OCI-LY1 (cell line): ENCODE measurements around the gene KCNH2.

Experiments used
- H2AFZ ChIP-seq: fragments of 200-600 bp; sonication (generic), shearing (Covaris generic); 2 replicates; pipeline ENCODE4 v1.6.0; 2014; ENCODE audit warnings: antibody characterized with exemption, mild to moderate bottlenecking, low read length
- H3F3A ChIP-seq: fragments of 200-600 bp; sonication (generic), shearing (Covaris generic); 2 replicates; pipeline ENCODE4 v1.6.0; 2014; ENCODE audit warnings: mild to moderate bottlenecking, antibody characterized with exemption, low read length, moderate library complexity; ENCODE audit not compliant: insufficient read depth
- H3K27ac ChIP-seq: fragments of 200-600 bp; sonication (generic); 2 replicates; pipeline ENCODE4 v1.5.1; 2014; ENCODE audit warnings: low read length, mixed run types, mild to moderate bottlenecking, low read depth; ENCODE audit not compliant: poor library complexity, severe bottlenecking
- H3K27me3 ChIP-seq: fragments of 200-600 bp; sonication (generic); 2 replicates; pipeline ENCODE4 v1.6.0; 2014; ENCODE audit warnings: antibody characterized with exemption, mild to moderate bottlenecking, low read length, moderate library complexity; ENCODE audit not compliant: insufficient read depth
- H3K36me3 ChIP-seq: fragments of 200-600 bp; sonication (generic); 2 replicates; pipeline ENCODE4 v1.6.1; 2014; ENCODE audit warnings: mild to moderate bottlenecking, antibody characterized with exemption, low read length, moderate library complexity, mixed read lengths; ENCODE audit not compliant: insufficient read depth
- H3K4me1 ChIP-seq: fragments of 200-600 bp; sonication (generic); 2 replicates; pipeline ENCODE4 v1.5.1; 2014; ENCODE audit warnings: mild to moderate bottlenecking, low read length, moderate library complexity; ENCODE audit not compliant: insufficient read depth, severe bottlenecking
- H3K4me2 ChIP-seq: fragments of 200-600 bp; sonication (generic), shearing (Covaris generic); 2 replicates; pipeline ENCODE4 v1.6.1; 2014; ENCODE audit warnings: low read length
- H3K4me3 ChIP-seq: fragments of 200-600 bp; sonication (generic); 2 replicates; pipeline ENCODE4 v1.5.1; 2014; ENCODE audit warnings: low read length, low read depth, mild to moderate bottlenecking, mixed read lengths; ENCODE audit not compliant: poor library complexity, severe bottlenecking
- H3K79me2 ChIP-seq: fragments of 200-600 bp; shearing (Covaris generic); 2 replicates; pipeline ENCODE4 v1.6.1; 2016; ENCODE audit warnings: mixed run types, low read length, mixed read lengths; ENCODE audit not compliant: insufficient read depth
- H3K9ac ChIP-seq: fragments of 200-600 bp; sonication (generic), shearing (Covaris generic); 2 replicates; pipeline ENCODE4 v1.6.1; 2014; ENCODE audit warnings: mild to moderate bottlenecking, low read length, mixed read lengths
- H3K9me2 ChIP-seq: fragments of 200-600 bp; sonication (generic), shearing (Covaris generic); 2 replicates; pipeline ENCODE4 v1.6.1; 2014; ENCODE audit warnings: low read depth, mild to moderate bottlenecking, low read length, mixed read lengths
- H3K9me3 ChIP-seq: fragments of 200-600 bp; shearing (Covaris generic); 2 replicates; pipeline ENCODE4 v1.6.1; 2014; ENCODE audit warnings: low read length, mixed read lengths
- H4K20me1 ChIP-seq: fragments of 200-600 bp; sonication (generic), shearing (Covaris generic); 2 replicates; pipeline ENCODE4 v1.6.0; 2016; ENCODE audit warnings: mild to moderate bottlenecking, low read length; ENCODE audit not compliant: insufficient read depth
- EZH2 ChIP-seq: fragments of 200-600 bp; sonication (generic), shearing (Covaris generic); IDR thresholded peaks from 2 replicates; pipeline ENCODE4 v1.8.0; 2017; ENCODE audit warnings: borderline replicate concordance, mixed run types, mild to moderate bottlenecking, antibody characterized with exemption, low read length, moderate library complexity, mixed read lengths
- TF ChIP-seq, protein P1 (sequence below): fragments of 200-600 bp; sonication (generic), shearing (Covaris generic); IDR thresholded peaks from 2 replicates; pipeline ENCODE4 v1.5.1; 2017; ENCODE audit warnings: mild to moderate bottlenecking, antibody characterized with exemption, low read length, moderate library complexity, mixed read lengths

Gene KCNH2

DNA sequence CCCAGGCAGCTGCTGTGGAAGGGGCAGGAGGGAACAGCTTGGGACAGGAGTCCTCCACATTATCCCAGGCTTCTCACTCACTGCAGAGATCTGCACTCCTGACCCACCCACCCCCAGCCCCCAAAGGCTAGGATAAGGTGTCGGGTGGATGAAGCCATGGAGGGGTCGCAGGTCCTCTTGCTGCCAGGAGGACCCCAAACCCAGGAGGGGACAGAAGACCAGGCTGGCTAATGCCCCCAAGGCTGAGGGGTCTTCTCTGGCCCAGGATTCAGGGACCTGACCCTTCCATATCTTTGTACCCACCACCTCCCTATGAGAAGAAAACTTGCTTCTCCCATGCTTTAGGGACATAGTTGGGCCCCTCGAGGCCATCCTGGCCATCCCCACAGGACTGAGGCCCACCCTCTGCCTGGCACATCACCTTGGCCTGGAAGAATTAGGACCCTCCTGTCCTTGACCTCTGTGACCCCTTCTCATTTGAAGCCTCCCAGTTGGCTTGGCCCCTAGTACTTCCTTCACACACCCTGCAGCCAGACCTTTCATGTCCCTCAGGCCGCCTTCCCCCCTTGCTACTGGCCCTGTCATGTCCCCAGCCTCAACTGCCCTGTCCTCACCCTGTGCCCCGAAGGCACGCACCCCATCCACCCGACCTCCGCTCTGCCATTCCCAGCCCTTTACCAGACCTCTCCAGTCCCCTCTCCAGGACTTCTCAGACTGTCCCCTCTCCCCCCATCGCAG is 21.6 kb downstream of the KCNH2 start:
- no peaks in the 10 kb centered on the region for H3K9me3 ChIP-seq
- no peak for TF ChIP-seq EZH2
- TF ChIP-seq, protein P1, sequence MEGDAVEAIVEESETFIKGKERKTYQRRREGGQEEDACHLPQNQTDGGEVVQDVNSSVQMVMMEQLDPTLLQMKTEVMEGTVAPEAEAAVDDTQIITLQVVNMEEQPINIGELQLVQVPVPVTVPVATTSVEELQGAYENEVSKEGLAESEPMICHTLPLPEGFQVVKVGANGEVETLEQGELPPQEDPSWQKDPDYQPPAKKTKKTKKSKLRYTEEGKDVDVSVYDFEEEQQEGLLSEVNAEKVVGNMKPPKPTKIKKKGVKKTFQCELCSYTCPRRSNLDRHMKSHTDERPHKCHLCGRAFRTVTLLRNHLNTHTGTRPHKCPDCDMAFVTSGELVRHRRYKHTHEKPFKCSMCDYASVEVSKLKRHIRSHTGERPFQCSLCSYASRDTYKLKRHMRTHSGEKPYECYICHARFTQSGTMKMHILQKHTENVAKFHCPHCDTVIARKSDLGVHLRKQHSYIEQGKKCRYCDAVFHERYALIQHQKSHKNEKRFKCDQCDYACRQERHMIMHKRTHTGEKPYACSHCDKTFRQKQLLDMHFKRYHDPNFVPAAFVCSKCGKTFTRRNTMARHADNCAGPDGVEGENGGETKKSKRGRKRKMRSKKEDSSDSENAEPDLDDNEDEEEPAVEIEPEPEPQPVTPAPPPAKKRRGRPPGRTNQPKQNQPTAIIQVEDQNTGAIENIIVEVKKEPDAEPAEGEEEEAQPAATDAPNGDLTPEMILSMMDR: no peak
- H3K9me2 ChIP-seq: no peaks in the 10 kb centered on the region
- no peak overlapping the region for H3K4me3 ChIP-seq
- no peak overlapping the region for H3K4me2 ChIP-seq
- no peaks in the 10 kb centered on the region; the same call in 1 of the 2 replicates for H3K27me3 ChIP-seq
- H3K9ac ChIP-seq: no peak overlapping the region
- no peaks in the 10 kb centered on the region for H3K36me3 ChIP-seq
- H3F3A ChIP-seq: no peaks in the 10 kb centered on the region
- no peaks in the 10 kb centered on the region for H3K79me2 ChIP-seq
- no peaks in the 10 kb centered on the region for H3K4me1 ChIP-seq
- no peaks in the 10 kb centered on the region for H4K20me1 ChIP-seq
- H3K27ac ChIP-seq: no peak overlapping the region
- no peak overlapping the region for H2AFZ ChIP-seq

DNA sequence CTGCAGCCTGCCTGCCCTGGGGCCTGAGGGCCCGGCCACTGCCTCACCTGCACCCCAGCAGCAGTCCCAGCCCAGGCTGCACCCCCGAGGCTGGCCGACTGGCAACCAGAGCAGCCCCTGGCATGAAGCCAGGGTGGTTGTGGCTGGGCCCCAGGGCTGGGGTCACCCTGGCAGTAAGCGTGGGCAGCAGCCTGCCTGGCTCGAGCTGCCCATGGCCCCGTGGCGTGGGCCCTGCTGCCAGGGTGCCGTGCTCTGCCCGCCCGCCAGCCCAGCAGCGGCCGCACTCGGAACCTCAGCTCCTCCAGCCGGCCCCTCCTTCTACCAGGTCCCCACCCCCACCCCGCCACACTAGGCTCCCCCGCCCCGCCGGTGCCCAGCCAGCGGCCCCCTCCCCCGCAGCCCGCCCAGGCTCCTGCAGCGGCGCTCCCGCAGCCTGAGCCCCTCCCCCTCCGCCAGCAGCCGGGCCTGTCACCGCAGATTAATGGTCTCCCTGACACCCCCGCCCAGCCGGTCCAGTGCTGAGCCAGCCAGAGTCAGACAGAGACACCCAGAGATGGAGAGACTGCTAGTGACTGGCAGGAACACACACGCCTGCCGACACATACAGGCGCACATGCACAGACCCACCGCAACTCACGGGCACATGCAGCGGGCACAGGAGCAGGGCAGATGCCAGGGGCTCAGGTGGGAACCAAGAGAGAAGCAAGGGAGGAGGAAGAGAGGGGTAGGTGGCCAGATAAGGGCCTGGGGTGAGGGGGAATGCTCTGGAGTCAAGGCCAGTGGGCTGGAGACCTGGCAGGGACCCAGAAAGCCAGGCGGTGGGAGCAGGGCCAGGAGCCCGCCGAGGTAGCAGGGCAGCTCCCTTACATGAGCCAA is 22.4 kb downstream of the KCNH2 start:
- Histone ChIP-seq H3K4me1 (no peaks in the 10 kb centered on the region), H4K20me1 (no peaks in the 10 kb centered on the region), H3K4me3 (no peak overlapping the region), H2AFZ (no peak overlapping the region), H3K27me3 (no peaks in the 10 kb centered on the region; the same call in 1 of the 2 replicates), H3K9ac (no peak overlapping the region), H3K9me2 (no peaks in the 10 kb centered on the region), H3K79me2 (no peaks in the 10 kb centered on the region), H3K4me2 (no peak overlapping the region), H3K9me3 (no peaks in the 10 kb centered on the region), H3K36me3 (no peaks in the 10 kb centered on the region), H3F3A (no peaks in the 10 kb centered on the region), H3K27ac (no peak overlapping the region)
- TF ChIP-seq EZH2: no peak
- TF ChIP-seq, protein P1: no peak

DNA sequence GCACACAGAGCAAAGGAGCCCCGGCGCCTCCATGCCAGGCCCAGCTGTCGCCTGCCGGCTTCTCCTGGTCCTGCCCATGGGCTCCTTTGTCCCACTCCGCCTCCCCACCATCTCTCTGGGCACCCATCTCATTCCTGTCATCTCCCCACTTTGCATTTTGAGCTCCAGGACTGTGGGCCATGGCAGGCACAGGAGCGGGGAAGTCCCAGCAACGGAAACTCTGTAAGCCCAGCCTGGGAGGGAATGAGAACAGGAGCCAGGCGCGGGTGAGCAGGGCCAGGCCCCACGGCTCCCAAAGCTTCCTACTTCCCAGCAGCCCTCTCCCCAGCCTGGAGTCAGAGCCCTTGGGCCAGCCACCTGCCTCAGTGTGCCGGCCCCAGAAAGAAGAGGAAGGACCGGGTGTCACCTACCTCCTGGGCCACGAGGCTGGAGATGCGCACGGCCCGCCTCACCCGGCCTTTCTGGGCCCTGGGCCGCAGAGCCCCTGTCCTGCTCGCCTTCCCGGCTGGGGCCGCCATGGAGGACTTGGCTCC is 23.1 kb downstream of the KCNH2 start:
- Histone ChIP-seq H3K9ac (no peak overlapping the region), H3K4me1 (no peaks in the 10 kb centered on the region), H2AFZ (no peak overlapping the region), H3K9me2 (no peaks in the 10 kb centered on the region), H3F3A (no peaks in the 10 kb centered on the region), H3K79me2 (no peaks in the 10 kb centered on the region), H3K9me3 (no peaks in the 10 kb centered on the region), H4K20me1 (no peaks in the 10 kb centered on the region), H3K36me3 (no peaks in the 10 kb centered on the region), H3K27ac (no peak overlapping the region), H3K4me2 (no peak overlapping the region), H3K27me3 (no peaks in the 10 kb centered on the region; the same call in 1 of the 2 replicates), H3K4me3 (no peak overlapping the region)
- TF ChIP-seq, protein P1: no peak
- no peak for TF ChIP-seq EZH2
